KMS-11 (cell line): ENCODE data around the gene ADGRA3.

Experiments used
- H2AFZ ChIP-seq: fragments of 200-600 bp; sonication (generic); 2 replicates; pipeline ENCODE4 v1.6.1; 2016; ENCODE audit warnings: antibody characterized with exemption, mixed run types, low read depth
- H3K27ac ChIP-seq: fragments of 200-600 bp; sonication (generic); 2 replicates; pipeline ENCODE4 v1.6.1; 2016; ENCODE audit warnings: mild to moderate bottlenecking, mixed run types
- H3K27me3 ChIP-seq: fragments of 200-600 bp; sonication (generic); 2 replicates; pipeline ENCODE4 v1.6.1; 2017; ENCODE audit warnings: mild to moderate bottlenecking, low read depth, mixed run types, moderate library complexity; ENCODE audit not compliant: insufficient read depth
- H3K36me3 ChIP-seq: fragments of 200-600 bp; sonication (generic); 2 replicates; pipeline ENCODE4 v1.6.1; 2017; ENCODE audit warnings: mild to moderate bottlenecking, mixed run types; ENCODE audit not compliant: insufficient read depth
- H3K4me1 ChIP-seq: fragments of 200-600 bp; sonication (generic); 2 replicates; pipeline ENCODE4 v1.6.1; 2016; ENCODE audit warnings: mild to moderate bottlenecking, low read depth, mixed run types; ENCODE audit not compliant: poor library complexity, severe bottlenecking
- H3K4me2 ChIP-seq: fragments of 200-600 bp; sonication (generic); 2 replicates; pipeline ENCODE4 v1.7.0; 2016; ENCODE audit warnings: mild to moderate bottlenecking, mixed run types
- H3K4me3 ChIP-seq: fragments of 200-600 bp; sonication (generic); IDR thresholded peaks from 2 replicates; pipeline ENCODE4 v1.6.1; 2017; ENCODE audit warnings: low read depth, low read length, mixed read lengths; ENCODE audit not compliant: insufficient read depth
- H3K79me2 ChIP-seq: fragments of 200-600 bp; sonication (generic); 2 replicates; pipeline ENCODE4 v1.6.1; 2016; ENCODE audit warnings: low read depth, mixed run types; ENCODE audit not compliant: insufficient read depth
- H3K9ac ChIP-seq: fragments of 200-600 bp; sonication (generic); 2 replicates; pipeline ENCODE4 v1.6.1; 2016; ENCODE audit warnings: mild to moderate bottlenecking, mixed run types
- H4K20me1 ChIP-seq: fragments of 200-600 bp; sonication (generic); 2 replicates; pipeline ENCODE4 v1.6.1; 2016; ENCODE audit warnings: mild to moderate bottlenecking, mixed run types; ENCODE audit not compliant: insufficient read depth
- TF ChIP-seq, protein P1 (sequence below): fragments of 200-600 bp; sonication (generic); conservative IDR thresholded peaks from 2 replicates; pipeline ENCODE4 v1.6.1; 2017; ENCODE audit warnings: low read depth, mild to moderate bottlenecking, antibody characterized with exemption, low read length, moderate library complexity, mixed read lengths

The ADGRA3 gene

DNA sequence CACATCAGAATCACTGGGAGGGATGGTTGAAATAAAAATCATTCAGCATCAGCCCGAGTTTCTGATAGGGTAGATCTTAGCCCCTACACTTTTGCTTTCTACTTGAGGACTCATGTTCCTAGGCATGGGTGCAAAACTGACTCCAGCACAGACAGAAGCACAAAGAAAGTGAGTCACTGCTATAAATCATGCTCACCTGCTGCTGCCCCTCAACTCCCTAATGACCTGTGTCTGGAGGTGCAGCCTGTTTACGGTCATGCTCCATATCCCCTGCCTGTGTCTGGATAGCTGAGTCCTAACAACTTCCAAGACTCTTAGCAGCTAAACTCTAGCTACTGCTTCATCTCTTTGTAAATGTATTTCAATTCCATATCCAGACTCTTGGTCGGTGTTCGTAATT lies 57.8 kb downstream of the ADGRA3 start:
- H3K27me3 ChIP-seq, result no peaks in the 10 kb centered on the region
- H3K79me2 ChIP-seq, result no peaks in the 10 kb centered on the region
- no peak overlapping the region for H3K4me2 ChIP-seq
- no peaks in the 10 kb centered on the region for H3K36me3 ChIP-seq
- no peaks in the 10 kb centered on the region for H4K20me1 ChIP-seq
- H3K4me1 ChIP-seq, result no peaks in the 10 kb centered on the region
- TF ChIP-seq, protein P1, sequence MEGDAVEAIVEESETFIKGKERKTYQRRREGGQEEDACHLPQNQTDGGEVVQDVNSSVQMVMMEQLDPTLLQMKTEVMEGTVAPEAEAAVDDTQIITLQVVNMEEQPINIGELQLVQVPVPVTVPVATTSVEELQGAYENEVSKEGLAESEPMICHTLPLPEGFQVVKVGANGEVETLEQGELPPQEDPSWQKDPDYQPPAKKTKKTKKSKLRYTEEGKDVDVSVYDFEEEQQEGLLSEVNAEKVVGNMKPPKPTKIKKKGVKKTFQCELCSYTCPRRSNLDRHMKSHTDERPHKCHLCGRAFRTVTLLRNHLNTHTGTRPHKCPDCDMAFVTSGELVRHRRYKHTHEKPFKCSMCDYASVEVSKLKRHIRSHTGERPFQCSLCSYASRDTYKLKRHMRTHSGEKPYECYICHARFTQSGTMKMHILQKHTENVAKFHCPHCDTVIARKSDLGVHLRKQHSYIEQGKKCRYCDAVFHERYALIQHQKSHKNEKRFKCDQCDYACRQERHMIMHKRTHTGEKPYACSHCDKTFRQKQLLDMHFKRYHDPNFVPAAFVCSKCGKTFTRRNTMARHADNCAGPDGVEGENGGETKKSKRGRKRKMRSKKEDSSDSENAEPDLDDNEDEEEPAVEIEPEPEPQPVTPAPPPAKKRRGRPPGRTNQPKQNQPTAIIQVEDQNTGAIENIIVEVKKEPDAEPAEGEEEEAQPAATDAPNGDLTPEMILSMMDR, result no peak
- H3K9ac ChIP-seq, result no peak overlapping the region
- no peak overlapping the region for H2AFZ ChIP-seq
- H3K4me3 ChIP-seq, result no peak overlapping the region
- no peak overlapping the region for H3K27ac ChIP-seq

GRCh38 chr4:22457348-22457747 lies 58.5 kb downstream of the ADGRA3 start:
- no peaks in the 10 kb centered on the region for H3K36me3 ChIP-seq

DNA sequence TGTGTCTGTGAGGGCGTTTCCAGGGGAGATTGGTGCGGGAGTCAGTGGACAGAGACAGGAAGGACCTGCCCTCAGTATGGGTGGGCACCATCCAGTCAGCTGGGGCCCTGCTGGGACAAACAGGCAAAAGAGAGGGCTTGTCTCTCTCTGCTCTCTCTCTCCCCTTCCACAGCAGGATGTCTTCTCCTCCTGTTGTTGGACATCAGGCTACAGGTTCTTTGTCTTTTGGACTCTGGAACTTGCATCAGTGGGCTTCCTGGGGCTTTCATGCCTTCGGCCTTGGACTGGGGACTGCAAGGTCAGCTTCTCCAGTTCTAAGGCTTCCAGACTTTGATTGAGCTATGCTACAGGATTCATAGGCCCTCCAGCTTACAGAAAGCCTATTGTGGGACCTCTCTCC lies 59.6 kb downstream of the ADGRA3 start:
- TF ChIP-seq, protein P1, result no peak
- H3K27ac ChIP-seq, result no peak overlapping the region
- no peak overlapping the region for H3K4me3 ChIP-seq
- no peak overlapping the region for H3K9ac ChIP-seq
- no peak overlapping the region for H2AFZ ChIP-seq
- no peaks in the 10 kb centered on the region for H4K20me1 ChIP-seq
- H3K4me1 ChIP-seq, result no peaks in the 10 kb centered on the region
- no peaks in the 10 kb centered on the region for H3K79me2 ChIP-seq
- no peaks in the 10 kb centered on the region for H3K27me3 ChIP-seq
- no peak overlapping the region for H3K4me2 ChIP-seq
- no peaks in the 10 kb centered on the region for H3K36me3 ChIP-seq

More at GRCh38 chr4:22457348-22457747, 58.5 kb downstream of the ADGRA3 start:
- H2AFZ ChIP-seq, result no peak overlapping the region
- no peaks in the 10 kb centered on the region for H3K79me2 ChIP-seq
- TF ChIP-seq, protein P1, result no peak
- H3K9ac ChIP-seq, result no peak overlapping the region
- H3K4me2 ChIP-seq, result no peak overlapping the region
- no peak overlapping the region for H3K4me3 ChIP-seq
- H3K4me1 ChIP-seq, result no peaks in the 10 kb centered on the region
- H4K20me1 ChIP-seq, result no peaks in the 10 kb centered on the region
- H3K27ac ChIP-seq, result no peak overlapping the region
- H3K27me3 ChIP-seq, result no peaks in the 10 kb centered on the region

DNA sequence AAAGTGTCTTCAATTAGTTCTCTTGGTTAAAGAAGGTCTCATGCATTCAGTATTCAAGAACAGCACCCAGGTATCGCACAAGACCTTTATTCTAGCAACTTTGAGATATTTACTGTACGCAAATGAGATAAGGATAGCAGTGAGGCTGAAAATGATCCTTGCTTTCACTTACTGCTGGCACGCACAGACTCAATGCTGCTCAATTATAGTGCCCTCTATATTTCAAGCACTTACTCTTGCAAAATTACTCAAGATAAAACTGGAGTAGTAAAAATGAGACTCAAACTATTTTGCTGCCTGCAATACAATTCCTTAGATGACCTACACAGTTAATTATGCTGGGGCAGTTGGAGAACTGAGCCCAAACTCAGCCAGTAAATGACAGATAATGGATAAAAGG lies 60.9 kb downstream of the ADGRA3 start:
- no peak overlapping the region for H3K4me2 ChIP-seq
- H3K4me1 ChIP-seq, result no peaks in the 10 kb centered on the region
- no peak overlapping the region for H2AFZ ChIP-seq
- H3K27ac ChIP-seq, result no peak overlapping the region
- H4K20me1 ChIP-seq, result no peaks in the 10 kb centered on the region
- H3K79me2 ChIP-seq, result no peaks in the 10 kb centered on the region
- H3K9ac ChIP-seq, result no peak overlapping the region
- TF ChIP-seq, protein P1, result no peak
- no peak overlapping the region for H3K4me3 ChIP-seq
- H3K36me3 ChIP-seq, result no peaks in the 10 kb centered on the region
- no peaks in the 10 kb centered on the region for H3K27me3 ChIP-seq
